ENCODE data around the gene CYP11A1.

- no peak for TF ChIP-seq POLR2AphosphoS5 (IDR thresholded peaks at IDR 0.05; ENCODE audit: low read depth, low read length)
- 0 out of 2 replicates have a peak, but pooled peaks have one; percentile 27 for TF ChIP-seq POLR2A (IDR thresholded peaks at IDR 0.05; ENCODE audit: low read depth, low read length)
- TF ChIP-seq TAF1 (IDR thresholded peaks at IDR 0.05; ENCODE audit: borderline replicate concordance, low read depth, low read length) = no peak
Measured at GRCh38 chr15:74412159-74412558, 44.7 kb upstream of the CYP11A1 start.

Measured in GM12892 (cell line).